H1 (cell line): Measurements from ENCODE around the gene COX5B. TPM values are rescaled to one million over a fixed set of nuclear protein-coding genes. Genes with fewer than 3 reads are reported as not detected.
A peak's percentile ranks its signal among the peaks of the same experiment; 100 is the strongest.

Experiments
- CTCF ChIA-PET: fragments of 300-600 bp; sonication (Branson Sonifier 250); formaldehyde crosslinking; loops from one replicate; lab custom pipeline; 2021; ENCODE audit not compliant: partially characterized antibody; lab: Charles Lee
- POLR2A ChIA-PET: fragments of 300-600 bp; sonication (Branson Sonifier 250); formaldehyde crosslinking; loops from one replicate; lab custom pipeline; 2021; ENCODE audit warnings: inconsistent platforms; ENCODE audit not compliant: partially characterized antibody; lab: Charles Lee
- DNase-seq, 2 experiments: peaks; one replicate each; pipeline versions ENCODE4 v3.0.0 to v3.0.0-alpha.2; 2010 to 2022; ENCODE audit warnings: low spot score in 2 of 2, low read depth in 1 of 2, mixed read lengths in 1 of 2
- FAIRE-seq: peaks from 2 replicates; lab custom pipeline; 2011; peaks lifted over from hg19 to GRCh38; lab: Jason Lieb, UNC
- H2AFZ ChIP-seq: 2 replicates; pipeline ENCODE4 v1.8.1; 2012; ENCODE audit warnings: low read length, inconsistent platforms
- H2AK5ac ChIP-seq: 2 replicates; pipeline ENCODE4 v1.6.1; 2013; ENCODE audit warnings: low read depth, low read length
- H2BK120ac ChIP-seq: replicated peaks from 2 replicates; pipeline ENCODE3; 2013; ENCODE audit warnings: low read depth, low read length, inconsistent platforms
- H2BK12ac ChIP-seq: 2 replicates; pipeline ENCODE4 v1.6.1; 2013; ENCODE audit warnings: low read depth, low read length
- H2BK15ac ChIP-seq: 2 replicates; pipeline ENCODE4 v1.6.1; 2013; ENCODE audit warnings: low read length
- H2BK20ac ChIP-seq: 2 replicates; pipeline ENCODE4 v1.6.1; 2013; ENCODE audit warnings: low read length
- H2BK5ac ChIP-seq: 2 replicates; pipeline ENCODE4 v1.6.1; 2013; ENCODE audit warnings: low read depth, low read length
- H3K14ac ChIP-seq: 2 replicates; pipeline ENCODE4 v1.6.1; 2013; ENCODE audit warnings: inconsistent platforms; ENCODE audit not compliant: insufficient read length
- H3K18ac ChIP-seq: 2 replicates; pipeline ENCODE4 v1.6.1; 2013; ENCODE audit warnings: low read length; ENCODE audit errors: extremely low read depth
- H3K23ac ChIP-seq: 2 replicates; pipeline ENCODE4 v1.6.1; 2013; ENCODE audit warnings: inconsistent platforms; ENCODE audit not compliant: insufficient read length
- H3K23me2 ChIP-seq: 2 replicates; pipeline ENCODE4 v1.6.1; 2013; ENCODE audit warnings: low read depth, low read length
- H3K27ac ChIP-seq: 2 replicates; pipeline ENCODE4 v1.6.1; 2011; ENCODE audit warnings: low read depth, low read length, inconsistent platforms
- H3K27me3 ChIP-seq, 4 experiments: replicated peaks in 1 of 4; 1 replicate in 1 of 4; 2 replicates in 3 of 4; pipeline versions ENCODE4 v1.6.1 to v1.8.1; 2011 to 2013; ENCODE audit warnings: low read length in 3 of 4, mild to moderate bottlenecking in 3 of 4, inconsistent platforms in 2 of 4, mixed read lengths in 2 of 4, moderate library complexity in 1 of 4; ENCODE audit not compliant: control insufficient read depth in 3 of 4, insufficient read depth in 3 of 4; ENCODE audit errors: extremely low read depth in 1 of 4
- H3K36me3 ChIP-seq, 4 experiments: 2 replicates each; pipeline versions ENCODE4 v1.6.1 to v1.8.1; 2011 to 2013; ENCODE audit warnings: mild to moderate bottlenecking in 4 of 4, low read length in 3 of 4, moderate library complexity in 2 of 4, control low read depth in 1 of 4, inconsistent platforms in 1 of 4; ENCODE audit not compliant: insufficient read depth in 4 of 4, control insufficient read depth in 2 of 4
- H3K4ac ChIP-seq: replicated peaks from 2 replicates; pipeline ENCODE3; 2013; ENCODE audit warnings: low read length, low read depth, mixed read lengths, inconsistent platforms; ENCODE audit not compliant: insufficient read length
- H3K4me1 ChIP-seq, 4 experiments: replicated peaks in 1 of 4; 1 replicate in 1 of 4; 2 replicates in 3 of 4; pipeline versions ENCODE4 v1.6.1 to v1.8.1; 2011 to 2013; ENCODE audit warnings: low read length in 3 of 4, inconsistent platforms in 2 of 4, mixed read lengths in 1 of 4; ENCODE audit not compliant: insufficient read depth in 4 of 4, control insufficient read depth in 3 of 4
- H3K4me2 ChIP-seq, 2 experiments: 2 replicates each; pipeline versions ENCODE4 v1.6.1 to v1.8.1; 2011 to 2013; ENCODE audit warnings: low read depth in 2 of 2, low read length in 2 of 2, control low read depth in 1 of 2, inconsistent platforms in 1 of 2, mild to moderate bottlenecking in 1 of 2; ENCODE audit not compliant: insufficient read depth in 1 of 2
- H3K4me3 ChIP-seq, 4 experiments: fragments of 200-600, 300-600 bp in 1 of 4; sonication (generic), shearing (Covaris generic), sonication (Bioruptor Twin) in 1 of 4; 2 replicates each; pipeline versions ENCODE4 v1.5.1 to v1.8.1; 2011 to 2016; ENCODE audit warnings: low read length in 4 of 4, low read depth in 3 of 4, control low read depth in 2 of 4, inconsistent platforms in 2 of 4, mild to moderate bottlenecking in 2 of 4, mixed read lengths in 1 of 4, moderate library complexity in 1 of 4; ENCODE audit not compliant: insufficient read depth in 2 of 4; ENCODE audit errors: extremely low read depth in 1 of 4
- H3K56ac ChIP-seq: replicated peaks from 2 replicates; pipeline ENCODE3; 2013; ENCODE audit warnings: low read depth, mild to moderate bottlenecking, mixed read lengths, low read length, inconsistent platforms; ENCODE audit not compliant: insufficient read length
- H3K79me1 ChIP-seq: 2 replicates; pipeline ENCODE4 v1.6.1; 2013; ENCODE audit warnings: low read depth, low read length, control low read depth
- H3K79me2 ChIP-seq, 2 experiments: 2 replicates each; pipeline versions ENCODE4 v1.6.1 to v1.8.1; 2012 to 2013; ENCODE audit warnings: low read length in 2 of 2, mild to moderate bottlenecking in 2 of 2, inconsistent platforms in 1 of 2; ENCODE audit not compliant: insufficient read depth in 2 of 2, control insufficient read depth in 1 of 2
- H3K9ac ChIP-seq, 4 experiments: replicated peaks in 1 of 4; 1 replicate in 1 of 4; 2 replicates in 3 of 4; pipeline versions ENCODE4 v1.6.1 to v1.8.1; 2011 to 2013; ENCODE audit warnings: low read depth in 3 of 4, low read length in 3 of 4, control low read depth in 2 of 4, mild to moderate bottlenecking in 2 of 4, moderate library complexity in 2 of 4, inconsistent platforms in 1 of 4; ENCODE audit errors: extremely low read depth in 1 of 4
- H3K9me3 ChIP-seq, 2 experiments: 2 replicates each; pipeline versions ENCODE4 v1.6.1 to v1.8.1; 2012 to 2013; ENCODE audit warnings: mild to moderate bottlenecking in 2 of 2, moderate library complexity in 2 of 2, control low read depth in 1 of 2, inconsistent platforms in 1 of 2, low read depth in 1 of 2, low read length in 1 of 2, mixed read lengths in 1 of 2; ENCODE audit not compliant: insufficient read depth in 2 of 2
- H4K20me1 ChIP-seq, 2 experiments: replicated peaks in 1 of 2; 2 replicates each; pipeline versions ENCODE3 to v1.8.1; 2011 to 2013; ENCODE audit warnings: inconsistent platforms in 2 of 2, low read length in 2 of 2, mild to moderate bottlenecking in 1 of 2; ENCODE audit not compliant: insufficient read depth in 2 of 2, control insufficient read depth in 1 of 2
- H4K5ac ChIP-seq: 2 replicates; pipeline ENCODE4 v1.6.1; 2013; ENCODE audit warnings: low read length, low read depth, mixed read lengths, inconsistent platforms; ENCODE audit not compliant: insufficient read length
- H4K8ac ChIP-seq: 2 replicates; pipeline ENCODE4 v1.8.0; 2013; ENCODE audit warnings: mild to moderate bottlenecking, moderate library complexity, low read length, inconsistent platforms; ENCODE audit not compliant: insufficient read depth; ENCODE audit errors: extremely low read depth
- H4K91ac ChIP-seq: replicated peaks from 2 replicates; pipeline ENCODE3; 2013; ENCODE audit warnings: low read length, mixed read lengths, inconsistent platforms; ENCODE audit not compliant: insufficient read length
- ASH2L ChIP-seq: fragments of 200-600, 300-600 bp; sonication (generic); IDR thresholded peaks from one replicate; pipeline ENCODE4 v1.7.1; 2017; ENCODE audit warnings: low read length
- NRF1 ChIP-seq: IDR thresholded peaks from 2 replicates; pipeline ENCODE4 v1.6.1; 2011; ENCODE audit warnings: mild to moderate bottlenecking, low read depth, low read length, improper control_type of control experiment
- PHF8 ChIP-seq: fragments of 200-600 bp; sonication (generic); conservative IDR thresholded peaks from 2 replicates; pipeline ENCODE4 v1.7.1; 2012; ENCODE audit warnings: low read depth, mild to moderate bottlenecking, inconsistent platforms, low read length, moderate library complexity
- POLR2A ChIP-seq, 2 experiments: IDR thresholded peaks; 1 replicate in 1 of 2; 2 replicates in 1 of 2; pipeline ENCODE4 v1.6.1; 2011; ENCODE audit warnings: low read depth in 2 of 2, low read length in 2 of 2, mild to moderate bottlenecking in 2 of 2; ENCODE audit errors: control extremely low read depth in 1 of 2
- SIN3A ChIP-seq, 2 experiments: IDR thresholded peaks in 1 of 2; conservative IDR thresholded peaks in 1 of 2; 2 replicates each; pipeline ENCODE4 v1.6.1; 2011 to 2012; ENCODE audit warnings: low read length in 2 of 2, improper control_type of control experiment in 1 of 2, low read depth in 1 of 2, mild to moderate bottlenecking in 1 of 2
- WGBS, 2 experiments: shearing (Covaris generic) in 1 of 2; methylation state at CpG; one replicate each; pipeline versions ENCODE4 v1.1.6 to v1.1.7; 2013 to 2015; ENCODE audit warnings: low lambda C conversion rate in 2 of 2, mixed read lengths in 2 of 2, inconsistent platforms in 1 of 2, low coverage in 1 of 2, missing lambda C conversion rate in 1 of 2; ENCODE audit not compliant: insufficient replicate concordance in 2 of 2, insufficient coverage in 1 of 2, insufficient read length in 1 of 2; ENCODE audit errors: extremely low coverage in 1 of 2, missing lambda C conversion rate in 1 of 2; 5-methylcytosine and 5-hydroxymethylcytosine counted together
- long read RNA-seq, 2 experiments: library from RNA in 1 of 2; library from capped mRNA in 1 of 2; stranded (forward); transcript quantifications; one replicate each; pipeline ENCODE4 v2.0.0, GENCODE V29; 2021; ENCODE audit warnings: inconsistent platforms in 1 of 2
- polyA minus RNA-seq, 3 experiments: library from RNA; depleted of rRNA, polyadenylated mRNA; stranded (reverse); fragments of >200 nt; gene quantifications; 1 replicate in 2 of 3; 2 replicates in 1 of 3; pipeline ENCODE4 v1.2.3, GENCODE V29; 2011
- polyA plus RNA-seq, 7 experiments: library from polyadenylated mRNA; depleted of rRNA in 3 of 7; stranded (reverse) in 5 of 7; unstranded in 2 of 7; fragments of >200 nt in 5 of 7; fragments of 200-250 nt in 2 of 7; gene quantifications; 1 replicate in 5 of 7; 2 replicates in 1 of 7; 4 replicates in 1 of 7; pipeline versions ENCODE4 v1.2.1 to v1.2.3, GENCODE V29; 2011 to 2013; ENCODE audit warnings: missing spikeins in 2 of 7, mixed read lengths in 2 of 7
- total RNA-seq: library from RNA; stranded (reverse); fragmentation: NEBNext Ultra II Directional; extraction: Animal tissue kit (Norgen Biotek cat#: 25700); gene quantifications from 2 replicates; pipeline ENCODE4 v1.2.1, GENCODE V29; 2021

COX5B gene, protein sequence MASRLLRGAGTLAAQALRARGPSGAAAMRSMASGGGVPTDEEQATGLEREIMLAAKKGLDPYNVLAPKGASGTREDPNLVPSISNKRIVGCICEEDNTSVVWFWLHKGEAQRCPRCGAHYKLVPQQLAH
- total RNA-seq (233 and 247 TPM in 2 replicates), polyA plus RNA-seq (2011; rRNA removed) (435 and 468 TPM in 2 replicates), polyA minus RNA-seq (2011; rRNA and poly(A)+ RNA removed) (41.0 and 41.2 TPM in 2 replicates)
- 446 TPM for polyA plus RNA-seq (2011; cell fraction: cytosol; rRNA removed)
- polyA plus RNA-seq (2011; cell fraction: nucleus; rRNA removed) = 383 TPM
- polyA plus RNA-seq (2012, experiment 1 of 2) = 242 to 347 TPM (median 333 TPM) in 4 replicates
- polyA plus RNA-seq (2012, experiment 2 of 2) = 451 TPM
- 385 TPM for polyA plus RNA-seq (2013, experiment 1 of 2)
- 366 TPM for polyA plus RNA-seq (2013, experiment 2 of 2)
- 77.0 TPM for polyA minus RNA-seq (2011; cell fraction: cytosol; rRNA and poly(A)+ RNA removed)
- 58.2 TPM for polyA minus RNA-seq (2011; cell fraction: nucleus; rRNA and poly(A)+ RNA removed)
- long read RNA-seq, experiment 1, transcript COX5B-201 (4 exons, 712 nt) = major isoform, 330 of 347 reads
- long read RNA-seq, experiment 1, partial matches to known transcripts = 9 of 347 reads
- long read RNA-seq, experiment 1, other reads (novel, unspliced or antisense) = 6 of 347 reads
- long read RNA-seq, experiment 2, partial matches to known transcripts = 1 of 3 reads
- long read RNA-seq, experiment 2, other reads (novel, unspliced or antisense) = 1 of 3 reads

DNA sequence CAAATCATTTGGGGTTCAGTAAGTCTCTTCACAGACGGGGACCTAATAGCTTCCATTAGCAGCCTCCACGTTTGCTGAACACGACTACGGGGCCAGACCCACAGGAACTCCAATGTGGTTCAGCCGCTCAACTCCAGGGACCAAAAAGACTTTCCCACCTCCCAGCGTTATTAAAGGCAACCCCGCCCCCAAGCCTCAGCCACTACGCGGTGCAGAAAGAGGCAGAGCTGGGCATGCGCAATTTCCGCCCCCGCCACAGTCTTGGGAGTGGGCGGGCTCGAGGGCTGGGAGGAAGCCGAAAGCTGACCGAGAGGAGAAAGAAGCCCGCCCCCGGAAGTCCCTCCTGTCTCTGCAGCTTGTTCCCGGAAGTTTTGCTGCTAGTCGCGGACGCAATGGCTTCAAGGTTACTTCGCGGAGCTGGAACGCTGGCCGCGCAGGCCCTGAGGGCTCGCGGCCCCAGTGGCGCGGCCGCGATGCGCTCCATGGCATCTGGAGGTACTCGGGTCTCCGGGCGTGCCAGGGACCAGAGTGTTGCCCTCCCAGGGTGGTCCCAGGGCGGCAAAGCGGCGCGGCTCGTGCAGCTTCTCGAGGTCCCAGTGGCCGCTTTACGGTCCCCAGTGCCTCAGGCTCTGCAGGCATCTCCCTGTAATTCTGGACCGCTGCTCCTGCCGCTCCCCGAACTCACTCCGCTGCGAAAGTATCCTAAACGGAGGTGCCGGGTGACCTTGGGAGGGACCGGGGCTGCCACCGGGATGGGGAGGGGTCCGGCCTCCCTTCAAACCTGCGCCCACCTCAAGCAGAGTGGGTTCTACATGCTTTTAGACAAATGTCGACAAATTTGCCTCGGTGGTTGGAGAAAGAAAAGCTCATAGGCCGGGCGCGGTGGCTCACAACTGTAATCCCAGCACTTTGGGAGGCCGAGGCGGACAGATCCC, at the start of gene COX5B:
Gene COX5B (plus strand): TSS at position 368 of the 935 bp plus-strand sequence. CDS start 25 bp downstream, at position 393.
- peak within 1 kb of the TSS; percentile 77 to 89 (median 84) for H3K9ac ChIP-seq
- H3K27ac ChIP-seq = peak within 1 kb of the TSS; percentile 72
- FAIRE-seq (no peak), DNase-seq (peak; percentile 90 to 95)
- no peaks in the 10 kb centered on the region; the same call in 1 of the 2 replicates for H3K79me1 ChIP-seq
- peak within 1 kb of the TSS; percentile 80; the same call in 1 of the 2 replicates for H2AFZ ChIP-seq
- ChIA-PET CTCF (interaction anchor here (0.6 to 7.6 kb wide), 8 partner anchors 12 to 207 kb away, joined by 3 to 73 read pairs (median 4); partner anchors contain the start of gene ACTR1B), POLR2A (interaction anchor here (1.2 to 4.7 kb wide), 10 partner anchors 10 to 98 kb away, joined by 3 to 71 read pairs (median 4); partner anchors contain the start of genes ACTR1B and C2orf92)
- no peak within 1 kb of the TSS for H2BK120ac ChIP-seq
- peak within 1 kb of the TSS; percentile 72 for H4K5ac ChIP-seq
- H2BK5ac ChIP-seq = peak within 1 kb of the TSS; percentile 92
- H4K8ac ChIP-seq = peak within 1 kb of the TSS; percentile 94
- H2AK5ac ChIP-seq = peak within 1 kb of the TSS; percentile 53; the same call in 1 of the 2 replicates
- peaks cover 0 to 6% (median 0%) of the 10 kb centered on the region in 4 experiments; a peak in 2 of 7 replicates for H3K4me1 ChIP-seq
- H3K79me2 ChIP-seq = peaks cover 0 to 13% of the 10 kb centered on the region in 2 experiments; a peak in 2 of 4 replicates
- peak within 1 kb of the TSS; percentile 72; the same call in 1 of the 2 replicates for H2BK15ac ChIP-seq
- peak within 1 kb of the TSS; percentile 92 for H4K91ac ChIP-seq
- peaks cover 12 to 30% (median 18%) of the 10 kb centered on the region in 4 experiments for H3K36me3 ChIP-seq
- peak within 1 kb of the TSS; percentile 87 for H3K56ac ChIP-seq
- peak within 1 kb of the TSS; percentile 91 for H3K4ac ChIP-seq
- 4% methylated on average over 54 of the region's 63 CpGs; no CpG with 5 or more reads in 1 of the 2 experiments for WGBS, 2 experiments
- H4K20me1 ChIP-seq = peaks cover 1 to 4% of the 10 kb centered on the region in 2 experiments
- peak within 1 kb of the TSS; percentile 19 for H3K23ac ChIP-seq
- 0 out of 2 replicates have a peak within 1 kb of the TSS, but pooled peaks have one; percentile 60 for H2BK12ac ChIP-seq
- no peaks in the 10 kb centered on the region; a peak in 1 of 7 replicates for H3K27me3 ChIP-seq
- peak within 1 kb of the TSS; percentile 95 to 100 (median 96) for H3K4me3 ChIP-seq
- H3K23me2 ChIP-seq = peaks cover 6% of the 10 kb centered on the region; the same call in 1 of the 2 replicates
- peak within 1 kb of the TSS; percentile 24 for H3K14ac ChIP-seq
- no peaks in the 10 kb centered on the region for H3K9me3 ChIP-seq
- H3K4me2 ChIP-seq = peak within 1 kb of the TSS; percentile 93 to 94
- H2BK20ac ChIP-seq = 0 out of 2 replicates have a peak within 1 kb of the TSS, but pooled peaks have one; percentile 72
- peak within 1 kb of the TSS; percentile 83 for H3K18ac ChIP-seq
- TF ChIP-seq ASH2L (peak; percentile 23), NRF1 (peak; percentile 71), SIN3A (conservative IDR thresholded peaks at IDR 0.05 in 1 of 2, IDR thresholded peaks at IDR 0.05 in 1 of 2; ENCODE audit: low read depth in 1 of 2, low read length in 2 of 2) (peak in 1 of 2 experiments; percentile 78; a peak in 1 of 4 replicates), POLR2A (IDR thresholded peaks at IDR 0.05; ENCODE audit: control extremely low read depth in 1 of 2, low read depth in 2 of 2, low read length in 2 of 2) (peak; percentile 76 to 79), PHF8 (peak; percentile 84)
